H1 (cell line): ENCODE measurements around the gene TSPAN9. TPM values are rescaled to one million over a fixed set of nuclear protein-coding genes. Genes with fewer than 3 reads are reported as not detected.

Experiments used
- CTCF ChIA-PET: fragments of 300-600 bp; sonication (Branson Sonifier 250); formaldehyde crosslinking; loops from one replicate; lab custom pipeline; 2021; ENCODE audit not compliant: partially characterized antibody; lab: Charles Lee
- POLR2A ChIA-PET: fragments of 300-600 bp; sonication (Branson Sonifier 250); formaldehyde crosslinking; loops from one replicate; lab custom pipeline; 2021; ENCODE audit warnings: inconsistent platforms; ENCODE audit not compliant: partially characterized antibody; lab: Charles Lee
- DNase-seq, 2 experiments: peaks; one replicate each; pipeline versions ENCODE4 v3.0.0 to v3.0.0-alpha.2; 2010 to 2022; ENCODE audit warnings: low spot score in 2 of 2, low read depth in 1 of 2, mixed read lengths in 1 of 2
- FAIRE-seq: peaks from 2 replicates; lab custom pipeline; 2011; peaks lifted over from hg19 to GRCh38; lab: Jason Lieb, UNC
- H2AFZ ChIP-seq: 2 replicates; pipeline ENCODE4 v1.8.1; 2012; ENCODE audit warnings: low read length, inconsistent platforms
- H2AK5ac ChIP-seq: 2 replicates; pipeline ENCODE4 v1.6.1; 2013; ENCODE audit warnings: low read depth, low read length
- H2BK120ac ChIP-seq: replicated peaks from 2 replicates; pipeline ENCODE3; 2013; ENCODE audit warnings: low read depth, low read length, inconsistent platforms
- H2BK12ac ChIP-seq: 2 replicates; pipeline ENCODE4 v1.6.1; 2013; ENCODE audit warnings: low read depth, low read length
- H2BK15ac ChIP-seq: 2 replicates; pipeline ENCODE4 v1.6.1; 2013; ENCODE audit warnings: low read length
- H2BK20ac ChIP-seq: 2 replicates; pipeline ENCODE4 v1.6.1; 2013; ENCODE audit warnings: low read length
- H2BK5ac ChIP-seq: 2 replicates; pipeline ENCODE4 v1.6.1; 2013; ENCODE audit warnings: low read depth, low read length
- H3K14ac ChIP-seq: 2 replicates; pipeline ENCODE4 v1.6.1; 2013; ENCODE audit warnings: inconsistent platforms; ENCODE audit not compliant: insufficient read length
- H3K18ac ChIP-seq: 2 replicates; pipeline ENCODE4 v1.6.1; 2013; ENCODE audit warnings: low read length; ENCODE audit errors: extremely low read depth
- H3K23ac ChIP-seq: 2 replicates; pipeline ENCODE4 v1.6.1; 2013; ENCODE audit warnings: inconsistent platforms; ENCODE audit not compliant: insufficient read length
- H3K23me2 ChIP-seq: 2 replicates; pipeline ENCODE4 v1.6.1; 2013; ENCODE audit warnings: low read depth, low read length
- H3K27ac ChIP-seq: 2 replicates; pipeline ENCODE4 v1.6.1; 2011; ENCODE audit warnings: low read depth, low read length, inconsistent platforms
- H3K27me3 ChIP-seq, 4 experiments: replicated peaks in 1 of 4; 1 replicate in 1 of 4; 2 replicates in 3 of 4; pipeline versions ENCODE4 v1.6.1 to v1.8.1; 2011 to 2013; ENCODE audit warnings: low read length in 3 of 4, mild to moderate bottlenecking in 3 of 4, inconsistent platforms in 2 of 4, mixed read lengths in 2 of 4, moderate library complexity in 1 of 4; ENCODE audit not compliant: control insufficient read depth in 3 of 4, insufficient read depth in 3 of 4; ENCODE audit errors: extremely low read depth in 1 of 4
- H3K36me3 ChIP-seq, 4 experiments: 2 replicates each; pipeline versions ENCODE4 v1.6.1 to v1.8.1; 2011 to 2013; ENCODE audit warnings: mild to moderate bottlenecking in 4 of 4, low read length in 3 of 4, moderate library complexity in 2 of 4, control low read depth in 1 of 4, inconsistent platforms in 1 of 4; ENCODE audit not compliant: insufficient read depth in 4 of 4, control insufficient read depth in 2 of 4
- H3K4ac ChIP-seq: replicated peaks from 2 replicates; pipeline ENCODE3; 2013; ENCODE audit warnings: low read length, low read depth, mixed read lengths, inconsistent platforms; ENCODE audit not compliant: insufficient read length
- H3K4me1 ChIP-seq, 4 experiments: replicated peaks in 1 of 4; 1 replicate in 1 of 4; 2 replicates in 3 of 4; pipeline versions ENCODE4 v1.6.1 to v1.8.1; 2011 to 2013; ENCODE audit warnings: low read length in 3 of 4, inconsistent platforms in 2 of 4, mixed read lengths in 1 of 4; ENCODE audit not compliant: insufficient read depth in 4 of 4, control insufficient read depth in 3 of 4
- H3K4me2 ChIP-seq, 2 experiments: 2 replicates each; pipeline versions ENCODE4 v1.6.1 to v1.8.1; 2011 to 2013; ENCODE audit warnings: low read depth in 2 of 2, low read length in 2 of 2, control low read depth in 1 of 2, inconsistent platforms in 1 of 2, mild to moderate bottlenecking in 1 of 2; ENCODE audit not compliant: insufficient read depth in 1 of 2
- H3K4me3 ChIP-seq, 4 experiments: fragments of 200-600, 300-600 bp in 1 of 4; sonication (generic), shearing (Covaris generic), sonication (Bioruptor Twin) in 1 of 4; 2 replicates each; pipeline versions ENCODE4 v1.5.1 to v1.8.1; 2011 to 2016; ENCODE audit warnings: low read length in 4 of 4, low read depth in 3 of 4, control low read depth in 2 of 4, inconsistent platforms in 2 of 4, mild to moderate bottlenecking in 2 of 4, mixed read lengths in 1 of 4, moderate library complexity in 1 of 4; ENCODE audit not compliant: insufficient read depth in 2 of 4; ENCODE audit errors: extremely low read depth in 1 of 4
- H3K56ac ChIP-seq: replicated peaks from 2 replicates; pipeline ENCODE3; 2013; ENCODE audit warnings: low read depth, mild to moderate bottlenecking, mixed read lengths, low read length, inconsistent platforms; ENCODE audit not compliant: insufficient read length
- H3K79me1 ChIP-seq: 2 replicates; pipeline ENCODE4 v1.6.1; 2013; ENCODE audit warnings: low read depth, low read length, control low read depth
- H3K79me2 ChIP-seq, 2 experiments: 2 replicates each; pipeline versions ENCODE4 v1.6.1 to v1.8.1; 2012 to 2013; ENCODE audit warnings: low read length in 2 of 2, mild to moderate bottlenecking in 2 of 2, inconsistent platforms in 1 of 2; ENCODE audit not compliant: insufficient read depth in 2 of 2, control insufficient read depth in 1 of 2
- H3K9ac ChIP-seq, 4 experiments: replicated peaks in 1 of 4; 1 replicate in 1 of 4; 2 replicates in 3 of 4; pipeline versions ENCODE4 v1.6.1 to v1.8.1; 2011 to 2013; ENCODE audit warnings: low read depth in 3 of 4, low read length in 3 of 4, control low read depth in 2 of 4, mild to moderate bottlenecking in 2 of 4, moderate library complexity in 2 of 4, inconsistent platforms in 1 of 4; ENCODE audit errors: extremely low read depth in 1 of 4
- H3K9me3 ChIP-seq, 2 experiments: 2 replicates each; pipeline versions ENCODE4 v1.6.1 to v1.8.1; 2012 to 2013; ENCODE audit warnings: mild to moderate bottlenecking in 2 of 2, moderate library complexity in 2 of 2, control low read depth in 1 of 2, inconsistent platforms in 1 of 2, low read depth in 1 of 2, low read length in 1 of 2, mixed read lengths in 1 of 2; ENCODE audit not compliant: insufficient read depth in 2 of 2
- H4K20me1 ChIP-seq, 2 experiments: replicated peaks in 1 of 2; 2 replicates each; pipeline versions ENCODE3 to v1.8.1; 2011 to 2013; ENCODE audit warnings: inconsistent platforms in 2 of 2, low read length in 2 of 2, mild to moderate bottlenecking in 1 of 2; ENCODE audit not compliant: insufficient read depth in 2 of 2, control insufficient read depth in 1 of 2
- H4K5ac ChIP-seq: 2 replicates; pipeline ENCODE4 v1.6.1; 2013; ENCODE audit warnings: low read length, low read depth, mixed read lengths, inconsistent platforms; ENCODE audit not compliant: insufficient read length
- H4K8ac ChIP-seq: 2 replicates; pipeline ENCODE4 v1.8.0; 2013; ENCODE audit warnings: mild to moderate bottlenecking, moderate library complexity, low read length, inconsistent platforms; ENCODE audit not compliant: insufficient read depth; ENCODE audit errors: extremely low read depth
- H4K91ac ChIP-seq: replicated peaks from 2 replicates; pipeline ENCODE3; 2013; ENCODE audit warnings: low read length, mixed read lengths, inconsistent platforms; ENCODE audit not compliant: insufficient read length
- EGR1 ChIP-seq: IDR thresholded peaks from 2 replicates; pipeline ENCODE4 v1.6.1; 2011; ENCODE audit warnings: low read depth, low read length, borderline replicate concordance
- TEAD4 ChIP-seq: IDR thresholded peaks from 2 replicates; pipeline ENCODE4 v1.6.1; 2012; ENCODE audit warnings: low read depth, low read length, inconsistent platforms, mixed read lengths
- WGBS, 2 experiments: shearing (Covaris generic) in 1 of 2; methylation state at CpG; one replicate each; pipeline versions ENCODE4 v1.1.6 to v1.1.7; 2013 to 2015; ENCODE audit warnings: low lambda C conversion rate in 2 of 2, mixed read lengths in 2 of 2, inconsistent platforms in 1 of 2, low coverage in 1 of 2, missing lambda C conversion rate in 1 of 2; ENCODE audit not compliant: insufficient replicate concordance in 2 of 2, insufficient coverage in 1 of 2, insufficient read length in 1 of 2; ENCODE audit errors: extremely low coverage in 1 of 2, missing lambda C conversion rate in 1 of 2; 5-methylcytosine and 5-hydroxymethylcytosine counted together
- polyA plus RNA-seq, 7 experiments: library from polyadenylated mRNA; depleted of rRNA in 3 of 7; stranded (reverse) in 5 of 7; unstranded in 2 of 7; fragments of >200 nt in 5 of 7; fragments of 200-250 nt in 2 of 7; gene quantifications; 1 replicate in 5 of 7; 2 replicates in 1 of 7; 4 replicates in 1 of 7; pipeline versions ENCODE4 v1.2.1 to v1.2.3, GENCODE V29; 2011 to 2013; ENCODE audit warnings: missing spikeins in 2 of 7, mixed read lengths in 2 of 7
- total RNA-seq: library from RNA; stranded (reverse); fragmentation: NEBNext Ultra II Directional; extraction: Animal tissue kit (Norgen Biotek cat#: 25700); gene quantifications from 2 replicates; pipeline ENCODE4 v1.2.1, GENCODE V29; 2021

Gene TSPAN9
- total and polyA plus RNA-seq, 2 of the 8 experiments (the other 6 are each of a cell fraction or from before 2014, with no cell fraction given): 11.5 to 29.1 TPM

- Histone ChIP-seq H3K4me1 (peaks cover 8 to 31% (median 27%) of the 10 kb centered on the region in 4 experiments), H3K9me3 (no peaks in the 10 kb centered on the region), H4K20me1 (no peaks in the 10 kb centered on the region), H3K23ac (no peak overlapping the region), H4K5ac (no peak overlapping the region), H2AFZ (no peak overlapping the region), H4K91ac (no peak overlapping the region), H3K27me3 (no peaks in the 10 kb centered on the region; a peak in 1 of 7 replicates), H2BK5ac (peak overlapping the region; percentile 91), H3K9ac (no peak overlapping the region; a peak in 1 of 7 replicates), H3K4me3 (no peak overlapping the region), H2BK12ac (peak overlapping the region; percentile 97), H3K23me2 (0 out of 2 replicates have a peak, but pooled peaks cover 2% of the 10 kb centered on the region), H3K4ac (no peak overlapping the region), H3K27ac (no peak overlapping the region), H2BK120ac (peak overlapping the region; percentile 57), H3K18ac (peak overlapping the region; percentile 84), H3K36me3 (no peaks in the 10 kb centered on the region), H2AK5ac (peak overlapping the region; percentile 79), H4K8ac (peak overlapping the region; percentile 77; the same call in 1 of the 2 replicates), H3K79me2 (no peaks in the 10 kb centered on the region), H3K79me1 (no peaks in the 10 kb centered on the region; the same call in 1 of the 2 replicates), H2BK15ac (peak overlapping the region; percentile 99; the same call in 1 of the 2 replicates), H3K56ac (no peak overlapping the region), H3K4me2 (peak overlapping the region; percentile 53 to 66), H2BK20ac (peak overlapping the region; percentile 98; the same call in 1 of the 2 replicates), H3K14ac (peak overlapping the region; percentile 37)
- 55% methylated on average over 17 of the region's 19 CpGs; no CpG with 5 or more reads in 1 of the 2 experiments for WGBS, 2 experiments
- DNase-seq (no peak), FAIRE-seq (peak; percentile 42)
- POLR2A ChIA-PET: interaction anchor here (0.6 to 2.0 kb wide), 5 partner anchors 12 to 49 kb away, joined by 3 to 5 read pairs (median 3); no protein-coding TSS in a partner anchor
- CTCF ChIA-PET: interaction anchor here (0.6 to 16.6 kb wide), 17 partner anchors 8 to 128 kb away, joined by 3 to 300 read pairs (median 4); no protein-coding TSS in a partner anchor
- TF ChIP-seq TEAD4: peak; percentile 55
- no peak for TF ChIP-seq EGR1
Observed at GRCh38 chr12:3150931-3151835, 74.0 kb downstream of the TSPAN9 start.
